HepG2 (cell line): ENCODE data around the gene KIFC1. TPM values are rescaled to one million over a fixed set of nuclear protein-coding genes. Genes with fewer than 3 reads are reported as not detected.

Experiments used
- AGO2 ChIP-seq: fragments of 200-400 bp; formaldehyde crosslinking; optimal IDR thresholded peaks from 2 replicates; pipeline ENCODE3; 2017; ENCODE audit warnings: mild to moderate bottlenecking, low read depth, low read length, moderate library complexity
- CREM ChIP-seq, 2 experiments: sonication (generic) in 1 of 2; formaldehyde crosslinking in 1 of 2; IDR thresholded peaks; 2 replicates each; pipeline versions ENCODE4 v1.4.0 to v1.6.1; 2016 to 2020; ENCODE audit warnings: antibody characterized with exemption in 1 of 2, mild to moderate bottlenecking in 1 of 2, missing genetic modification reagents in 1 of 2
- HOXA7 ChIP-seq: sonication (generic); formaldehyde crosslinking; IDR thresholded peaks from 2 replicates; pipeline ENCODE4 v1.8.1; 2022; ENCODE audit warnings: mild to moderate bottlenecking, missing genetic modification reagents, moderate library complexity
- KLF16 ChIP-seq, 2 experiments: sonication (generic) in 1 of 2; formaldehyde crosslinking in 1 of 2; IDR thresholded peaks; 2 replicates each; pipeline versions ENCODE4 v1.6.1 to v1.8.0; 2016 to 2023; ENCODE audit warnings: missing genetic modification reagents in 2 of 2, missing compliant biosample characterization in 1 of 2
- MXD4 ChIP-seq: IDR thresholded peaks from 2 replicates; pipeline ENCODE4 v1.6.1; 2016; ENCODE audit warnings: mild to moderate bottlenecking, missing biosample characterization, missing genetic modification reagents
- MYNN ChIP-seq: sonication (generic); formaldehyde crosslinking; IDR thresholded peaks from 2 replicates; pipeline ENCODE4 v1.4.0; 2020; ENCODE audit warnings: mild to moderate bottlenecking, low read depth, missing genetic modification reagents
- NR2F1 ChIP-seq, 2 experiments: fragments of 450-650 bp in 1 of 2; formaldehyde crosslinking in 1 of 2; IDR thresholded peaks; 2 replicates each; pipeline versions ENCODE4 v1.5.0 to v1.6.1; 2016 to 2020; ENCODE audit warnings: mild to moderate bottlenecking in 1 of 2, missing compliant biosample characterization in 1 of 2, missing genetic modification reagents in 1 of 2, moderate library complexity in 1 of 2
- POGZ ChIP-seq: sonication (generic); formaldehyde crosslinking; IDR thresholded peaks from 2 replicates; pipeline ENCODE4 v1.4.0; 2020; ENCODE audit warnings: mild to moderate bottlenecking, missing genetic modification reagents
- RBM22 ChIP-seq: fragments of 200-400 bp; formaldehyde crosslinking; optimal IDR thresholded peaks from 2 replicates; pipeline ENCODE3; 2017; ENCODE audit warnings: mild to moderate bottlenecking, low read length, moderate library complexity
- RFXAP ChIP-seq: sonication (generic); formaldehyde crosslinking; IDR thresholded peaks from 2 replicates; pipeline ENCODE4 v1.4.0; 2020; ENCODE audit warnings: missing genetic modification reagents, borderline replicate concordance
- XRCC5 ChIP-seq: fragments of 200-400 bp; formaldehyde crosslinking; optimal IDR thresholded peaks from 2 replicates; pipeline ENCODE3; 2017; ENCODE audit warnings: mild to moderate bottlenecking, low read length
- ZFX ChIP-seq: sonication (generic); formaldehyde crosslinking; IDR thresholded peaks from 2 replicates; pipeline ENCODE4 v1.4.0; 2020; ENCODE audit warnings: mild to moderate bottlenecking, low read depth, missing genetic modification reagents, moderate library complexity
- ZFY ChIP-seq: sonication (generic); formaldehyde crosslinking; IDR thresholded peaks from 2 replicates; pipeline ENCODE4 v1.4.0; 2020; ENCODE audit warnings: missing genetic modification reagents
- ZNF10 ChIP-seq: sonication (generic); formaldehyde crosslinking; IDR thresholded peaks from 2 replicates; pipeline ENCODE4 v1.4.0; 2020; ENCODE audit warnings: mild to moderate bottlenecking, low read depth, missing genetic modification reagents, borderline replicate concordance
- ZNF333 ChIP-seq: sonication (generic); formaldehyde crosslinking; IDR thresholded peaks from 2 replicates; pipeline ENCODE4 v1.4.0; 2020; ENCODE audit warnings: mild to moderate bottlenecking, missing genetic modification reagents, borderline replicate concordance
- ZNF773 ChIP-seq: sonication (generic); formaldehyde crosslinking; IDR thresholded peaks from 2 replicates; pipeline ENCODE4 v1.4.0; 2020; ENCODE audit warnings: missing genetic modification reagents, borderline replicate concordance
- polyA plus RNA-seq, 8 experiments: library from polyadenylated mRNA; depleted of rRNA in 3 of 8; stranded (reverse) in 7 of 8; unstranded in 1 of 8; fragments of >200 nt; fragmentation: Illumina TruSeq in 4 of 8; extraction: Trizol in 4 of 8; gene quantifications; 2 replicates each; pipeline versions ENCODE4 v1.2.1 to v1.2.3, GENCODE V29; 2011 to 2016; ENCODE audit warnings: low read depth in 4 of 8, missing spikeins in 1 of 8, mixed read lengths in 1 of 8; ENCODE audit not compliant: insufficient read depth in 1 of 8
- total RNA-seq, 5 experiments: library from RNA; depleted of rRNA; stranded (reverse); fragments of >200 nt; fragmentation: Illumina TruSeq; extraction: Trizol; gene quantifications; 2 replicates each; pipeline ENCODE4 v1.2.3, GENCODE V29; 2016; ENCODE audit warnings: low read depth in 1 of 5
- TF ChIP-seq, protein P1 (sequence below): sonication (generic); formaldehyde crosslinking; IDR thresholded peaks from 2 replicates; pipeline ENCODE4 v1.4.0; 2020; ENCODE audit warnings: mild to moderate bottlenecking, missing genetic modification reagents
- TF ChIP-seq, protein P2 (sequence below): sonication (generic); formaldehyde crosslinking; IDR thresholded peaks from 2 replicates; pipeline ENCODE4 v1.5.0; 2020; ENCODE audit warnings: mild to moderate bottlenecking, missing genetic modification reagents
- TF ChIP-seq, protein P3 (sequence below): sonication (generic); formaldehyde crosslinking; IDR thresholded peaks from 2 replicates; pipeline ENCODE4 v1.5.0; 2020; ENCODE audit warnings: missing genetic modification reagents
- TF ChIP-seq, protein P4 (sequence below): sonication (generic); formaldehyde crosslinking; IDR thresholded peaks from 2 replicates; pipeline ENCODE4 v1.4.0; 2020; ENCODE audit warnings: mild to moderate bottlenecking, missing genetic modification reagents

Gene KIFC1
- total and polyA plus RNA-seq, 2 of the 13 experiments (the other 11 are each of a cell fraction or from before 2014, with no cell fraction given) = 25.0 to 45.5 TPM

DNA sequence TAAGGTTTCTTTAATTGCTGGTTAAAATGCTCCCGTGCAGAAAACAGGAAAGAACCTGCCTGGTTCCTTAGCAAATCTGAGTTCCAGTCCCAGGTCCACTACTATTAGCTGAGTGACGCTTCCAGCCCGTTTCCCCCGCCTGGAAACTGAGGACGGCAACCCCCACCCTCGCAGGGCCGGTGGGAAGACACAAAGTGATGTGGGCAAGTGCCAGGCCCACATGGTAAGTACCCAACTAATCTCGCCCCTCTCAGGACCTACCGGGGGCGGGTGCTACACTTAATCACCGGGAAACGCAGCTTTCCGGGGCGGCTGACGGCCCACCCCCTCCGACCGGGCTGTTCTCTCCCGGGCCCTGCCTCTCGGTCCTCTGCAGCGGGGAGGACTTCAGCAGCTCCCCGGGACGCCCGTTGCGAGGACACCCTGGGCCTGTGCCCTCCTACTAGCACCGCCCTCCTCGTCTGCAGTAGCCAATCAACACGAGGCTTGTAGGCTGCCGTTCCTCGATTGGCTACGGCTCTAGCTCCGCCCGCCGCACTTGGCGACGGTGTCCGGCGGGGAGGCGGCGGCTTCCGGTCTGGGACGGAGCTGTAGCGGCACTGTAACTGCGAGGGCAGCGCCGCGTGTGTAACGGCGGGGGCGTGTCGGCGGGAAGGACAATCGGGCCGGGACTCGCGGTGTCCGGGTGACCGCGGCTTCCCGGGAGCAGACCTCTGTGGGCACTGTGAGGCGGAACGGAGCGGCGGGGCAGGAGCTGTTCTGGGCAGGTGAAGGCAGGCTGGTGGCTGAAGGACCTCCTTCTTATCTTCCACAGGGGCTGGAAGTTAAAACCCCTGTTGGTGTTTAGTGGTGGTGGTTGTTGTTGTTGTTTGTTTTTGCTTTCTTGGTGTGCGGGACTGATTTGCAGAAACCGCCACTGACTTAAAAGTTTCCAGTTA, 62.7 kb downstream of the KIFC1 start, which contains the start of gene ZBTB9 (continued):
- TF ChIP-seq, protein P1, sequence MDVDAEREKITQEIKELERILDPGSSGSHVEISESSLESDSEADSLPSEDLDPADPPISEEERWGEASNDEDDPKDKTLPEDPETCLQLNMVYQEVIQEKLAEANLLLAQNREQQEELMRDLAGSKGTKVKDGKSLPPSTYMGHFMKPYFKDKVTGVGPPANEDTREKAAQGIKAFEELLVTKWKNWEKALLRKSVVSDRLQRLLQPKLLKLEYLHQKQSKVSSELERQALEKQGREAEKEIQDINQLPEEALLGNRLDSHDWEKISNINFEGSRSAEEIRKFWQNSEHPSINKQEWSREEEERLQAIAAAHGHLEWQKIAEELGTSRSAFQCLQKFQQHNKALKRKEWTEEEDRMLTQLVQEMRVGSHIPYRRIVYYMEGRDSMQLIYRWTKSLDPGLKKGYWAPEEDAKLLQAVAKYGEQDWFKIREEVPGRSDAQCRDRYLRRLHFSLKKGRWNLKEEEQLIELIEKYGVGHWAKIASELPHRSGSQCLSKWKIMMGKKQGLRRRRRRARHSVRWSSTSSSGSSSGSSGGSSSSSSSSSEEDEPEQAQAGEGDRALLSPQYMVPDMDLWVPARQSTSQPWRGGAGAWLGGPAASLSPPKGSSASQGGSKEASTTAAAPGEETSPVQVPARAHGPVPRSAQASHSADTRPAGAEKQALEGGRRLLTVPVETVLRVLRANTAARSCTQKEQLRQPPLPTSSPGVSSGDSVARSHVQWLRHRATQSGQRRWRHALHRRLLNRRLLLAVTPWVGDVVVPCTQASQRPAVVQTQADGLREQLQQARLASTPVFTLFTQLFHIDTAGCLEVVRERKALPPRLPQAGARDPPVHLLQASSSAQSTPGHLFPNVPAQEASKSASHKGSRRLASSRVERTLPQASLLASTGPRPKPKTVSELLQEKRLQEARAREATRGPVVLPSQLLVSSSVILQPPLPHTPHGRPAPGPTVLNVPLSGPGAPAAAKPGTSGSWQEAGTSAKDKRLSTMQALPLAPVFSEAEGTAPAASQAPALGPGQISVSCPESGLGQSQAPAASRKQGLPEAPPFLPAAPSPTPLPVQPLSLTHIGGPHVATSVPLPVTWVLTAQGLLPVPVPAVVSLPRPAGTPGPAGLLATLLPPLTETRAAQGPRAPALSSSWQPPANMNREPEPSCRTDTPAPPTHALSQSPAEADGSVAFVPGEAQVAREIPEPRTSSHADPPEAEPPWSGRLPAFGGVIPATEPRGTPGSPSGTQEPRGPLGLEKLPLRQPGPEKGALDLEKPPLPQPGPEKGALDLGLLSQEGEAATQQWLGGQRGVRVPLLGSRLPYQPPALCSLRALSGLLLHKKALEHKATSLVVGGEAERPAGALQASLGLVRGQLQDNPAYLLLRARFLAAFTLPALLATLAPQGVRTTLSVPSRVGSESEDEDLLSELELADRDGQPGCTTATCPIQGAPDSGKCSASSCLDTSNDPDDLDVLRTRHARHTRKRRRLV (CRISPR knock-in tag) = peak; percentile 81
- no peak for TF ChIP-seq NR2F1 (CRISPR knock-in tag; IDR thresholded peaks at IDR 0.05)
- TF ChIP-seq, protein P2, sequence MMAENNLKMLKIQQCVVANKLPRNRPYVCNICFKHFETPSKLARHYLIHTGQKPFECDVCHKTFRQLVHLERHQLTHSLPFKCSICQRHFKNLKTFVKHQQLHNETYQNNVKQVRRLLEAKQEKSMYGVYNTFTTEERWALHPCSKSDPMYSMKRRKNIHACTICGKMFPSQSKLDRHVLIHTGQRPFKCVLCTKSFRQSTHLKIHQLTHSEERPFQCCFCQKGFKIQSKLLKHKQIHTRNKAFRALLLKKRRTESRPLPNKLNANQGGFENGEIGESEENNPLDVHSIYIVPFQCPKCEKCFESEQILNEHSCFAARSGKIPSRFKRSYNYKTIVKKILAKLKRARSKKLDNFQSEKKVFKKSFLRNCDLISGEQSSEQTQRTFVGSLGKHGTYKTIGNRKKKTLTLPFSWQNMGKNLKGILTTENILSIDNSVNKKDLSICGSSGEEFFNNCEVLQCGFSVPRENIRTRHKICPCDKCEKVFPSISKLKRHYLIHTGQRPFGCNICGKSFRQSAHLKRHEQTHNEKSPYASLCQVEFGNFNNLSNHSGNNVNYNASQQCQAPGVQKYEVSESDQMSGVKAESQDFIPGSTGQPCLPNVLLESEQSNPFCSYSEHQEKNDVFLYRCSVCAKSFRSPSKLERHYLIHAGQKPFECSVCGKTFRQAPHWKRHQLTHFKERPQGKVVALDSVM (CRISPR knock-in tag) = peak; percentile 56; the same call in 1 of the 2 replicates
- no peak for TF ChIP-seq RBM22
- TF ChIP-seq ZFY = peak; percentile 98
- TF ChIP-seq XRCC5 = peak; percentile 98
- TF ChIP-seq, protein P3, sequence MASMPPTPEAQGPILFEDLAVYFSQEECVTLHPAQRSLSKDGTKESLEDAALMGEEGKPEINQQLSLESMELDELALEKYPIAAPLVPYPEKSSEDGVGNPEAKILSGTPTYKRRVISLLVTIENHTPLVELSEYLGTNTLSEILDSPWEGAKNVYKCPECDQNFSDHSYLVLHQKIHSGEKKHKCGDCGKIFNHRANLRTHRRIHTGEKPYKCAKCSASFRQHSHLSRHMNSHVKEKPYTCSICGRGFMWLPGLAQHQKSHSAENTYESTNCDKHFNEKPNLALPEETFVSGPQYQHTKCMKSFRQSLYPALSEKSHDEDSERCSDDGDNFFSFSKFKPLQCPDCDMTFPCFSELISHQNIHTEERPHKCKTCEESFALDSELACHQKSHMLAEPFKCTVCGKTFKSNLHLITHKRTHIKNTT (CRISPR knock-in tag) = no peak
- no peak for TF ChIP-seq ZNF773 (CRISPR knock-in tag)
- TF ChIP-seq KLF16 (CRISPR knock-in tag; IDR thresholded peaks at IDR 0.05) = peak; percentile 88 to 97; a peak in 1 of 4 replicates
- no peak for TF ChIP-seq ZNF10 (CRISPR knock-in tag)
- peak; percentile 83 for TF ChIP-seq CREM (IDR thresholded peaks at IDR 0.05)
- no peak for TF ChIP-seq CREM (CRISPR knock-in tag; IDR thresholded peaks at IDR 0.05)
- TF ChIP-seq MYNN = peak; percentile 35
- TF ChIP-seq RFXAP (CRISPR knock-in tag) = peak; percentile 93
- peak; percentile 95 for TF ChIP-seq POGZ (CRISPR knock-in tag)
- peak; percentile 68; the same call in 1 of the 2 replicates for TF ChIP-seq ZNF333 (CRISPR knock-in tag)
- TF ChIP-seq, protein P4, sequence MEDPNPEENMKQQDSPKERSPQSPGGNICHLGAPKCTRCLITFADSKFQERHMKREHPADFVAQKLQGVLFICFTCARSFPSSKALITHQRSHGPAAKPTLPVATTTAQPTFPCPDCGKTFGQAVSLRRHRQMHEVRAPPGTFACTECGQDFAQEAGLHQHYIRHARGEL (CRISPR knock-in tag) = peak; percentile 90
- TF ChIP-seq AGO2 = peak; percentile 66
- peak; percentile 99 for TF ChIP-seq MXD4 (CRISPR knock-in tag)
- peak; percentile 98 for TF ChIP-seq ZFX (CRISPR knock-in tag)
- no peak for TF ChIP-seq HOXA7 (CRISPR knock-in tag)
